Endometrium (tissue), 2 donors: Measurements from ENCODE around the gene MYL12B.

ENCODE experiments used
- FAIRE-seq: peaks from 2 replicates; lab custom pipeline; 2012; peaks lifted over from hg19 to GRCh38; lab: Jason Lieb, UNC
- donor health status: control.
- donor health status: control.

MYL12B gene

DNA sequence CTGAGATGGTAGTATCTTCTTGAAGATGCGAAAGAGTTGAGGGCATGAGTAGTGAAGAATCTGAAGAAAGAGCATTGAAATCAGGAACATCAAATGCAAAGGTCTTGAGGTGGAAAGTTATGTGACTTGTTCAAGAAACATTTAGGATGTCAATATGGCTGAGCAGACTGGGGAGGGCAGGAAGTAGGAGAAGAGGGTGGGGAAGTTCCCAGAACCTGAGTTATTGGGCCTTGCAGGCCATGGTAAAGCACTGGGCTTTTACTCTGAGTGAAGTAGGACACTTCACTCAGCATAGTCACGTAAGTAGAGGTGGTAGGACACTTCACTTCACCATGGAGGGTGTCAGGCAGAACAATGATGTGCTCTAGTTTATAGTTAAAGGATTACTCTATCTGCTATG, 26.1 kb upstream of the MYL12B start:
- FAIRE-seq, result no peak

DNA sequence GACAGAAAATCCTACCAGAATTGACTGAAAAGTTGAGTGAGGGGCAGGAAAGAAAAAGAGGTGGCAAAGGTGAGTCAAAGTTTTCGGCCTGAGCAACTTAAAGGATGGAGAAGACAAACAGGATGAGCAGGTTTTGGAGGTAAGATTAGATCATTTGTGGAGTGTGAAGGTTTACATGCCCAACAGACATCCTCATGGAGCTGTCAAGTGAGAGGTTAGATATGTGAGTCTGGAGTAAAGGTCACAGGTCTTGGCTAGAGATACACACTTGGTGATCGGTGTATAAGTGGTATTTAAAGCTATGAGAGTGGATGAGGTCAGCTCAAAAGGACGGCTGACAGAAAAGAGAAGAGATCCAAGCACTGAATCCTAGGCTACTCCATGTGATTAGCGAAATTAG, 25.5 kb upstream of the MYL12B start:
- FAIRE-seq, result no peak

DNA sequence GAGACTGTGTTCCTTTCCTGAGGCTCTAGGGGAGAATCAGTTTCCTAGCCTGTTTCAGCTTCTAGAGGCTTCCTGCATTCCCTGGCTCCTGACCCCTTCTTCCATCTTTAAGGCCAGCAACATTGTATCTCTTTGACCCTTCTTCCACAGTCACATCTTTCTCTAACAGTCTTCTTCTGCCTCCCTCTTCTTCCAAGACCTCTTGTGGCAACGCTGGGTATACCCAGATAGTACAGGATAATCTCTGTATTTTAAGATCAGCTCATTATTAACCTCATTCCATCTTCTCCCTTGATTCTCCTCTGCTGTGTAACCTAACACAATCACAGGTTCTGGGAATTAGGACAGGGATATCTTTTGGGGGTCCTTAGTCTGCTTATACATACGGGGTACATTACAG, 23.2 kb upstream of the MYL12B start:
- FAIRE-seq, result no peak

DNA sequence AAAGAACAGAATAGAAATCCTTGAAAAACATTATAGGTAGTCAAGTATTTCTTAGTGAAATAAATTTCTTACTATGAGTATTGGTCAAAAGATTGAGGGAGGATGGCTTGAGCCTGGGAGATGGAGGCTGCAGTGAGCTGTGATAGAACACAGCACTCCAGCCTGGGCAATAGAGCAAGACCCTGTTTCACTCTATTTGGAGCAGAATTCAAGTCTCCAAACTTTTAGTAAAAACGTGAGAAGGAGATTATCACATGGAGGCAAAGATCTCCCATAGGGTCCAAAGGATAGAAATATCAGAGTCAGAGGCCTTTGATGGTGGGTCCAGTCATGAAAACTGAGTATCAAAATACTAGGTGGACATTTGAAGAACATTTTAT, 16.8 kb upstream of the MYL12B start:
- no peak for FAIRE-seq

DNA sequence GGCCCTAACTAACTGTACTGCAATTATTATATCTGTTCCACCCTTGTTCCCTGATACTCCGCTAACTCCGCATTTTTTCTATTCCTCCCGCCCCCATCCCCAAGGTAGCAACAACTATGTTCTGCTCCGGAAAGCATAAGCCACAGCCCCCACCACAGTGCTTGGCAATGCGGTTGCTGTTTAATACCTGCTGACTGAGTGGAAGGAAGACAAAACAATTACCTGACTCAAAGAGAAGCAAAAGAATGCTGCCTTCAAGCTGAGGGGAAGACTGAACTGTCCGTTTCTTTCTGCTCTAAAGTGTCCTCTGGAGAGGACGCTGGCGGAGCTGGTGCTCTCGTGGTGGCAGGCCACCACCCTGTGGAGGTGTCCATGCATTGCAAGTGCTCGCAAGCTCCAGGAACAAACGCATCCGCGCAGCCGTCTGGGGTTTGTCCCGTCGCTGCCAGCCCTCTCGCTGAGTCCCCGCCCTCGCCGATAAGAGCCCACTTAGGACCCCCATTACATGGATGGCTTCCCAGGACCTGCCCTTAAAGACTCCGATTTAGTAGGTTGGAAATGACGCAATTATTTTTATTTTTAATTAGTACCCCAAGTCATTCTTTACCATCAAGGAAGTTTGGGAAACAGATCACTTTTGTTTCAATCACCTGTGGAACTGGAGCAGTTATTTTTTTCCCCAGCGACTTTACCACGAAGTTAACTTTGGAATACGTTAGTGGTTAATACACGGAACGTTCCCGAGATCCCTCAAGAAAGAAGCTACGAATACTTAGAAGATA, 15.9 kb upstream of the MYL12B start:
- no peak for FAIRE-seq

DNA sequence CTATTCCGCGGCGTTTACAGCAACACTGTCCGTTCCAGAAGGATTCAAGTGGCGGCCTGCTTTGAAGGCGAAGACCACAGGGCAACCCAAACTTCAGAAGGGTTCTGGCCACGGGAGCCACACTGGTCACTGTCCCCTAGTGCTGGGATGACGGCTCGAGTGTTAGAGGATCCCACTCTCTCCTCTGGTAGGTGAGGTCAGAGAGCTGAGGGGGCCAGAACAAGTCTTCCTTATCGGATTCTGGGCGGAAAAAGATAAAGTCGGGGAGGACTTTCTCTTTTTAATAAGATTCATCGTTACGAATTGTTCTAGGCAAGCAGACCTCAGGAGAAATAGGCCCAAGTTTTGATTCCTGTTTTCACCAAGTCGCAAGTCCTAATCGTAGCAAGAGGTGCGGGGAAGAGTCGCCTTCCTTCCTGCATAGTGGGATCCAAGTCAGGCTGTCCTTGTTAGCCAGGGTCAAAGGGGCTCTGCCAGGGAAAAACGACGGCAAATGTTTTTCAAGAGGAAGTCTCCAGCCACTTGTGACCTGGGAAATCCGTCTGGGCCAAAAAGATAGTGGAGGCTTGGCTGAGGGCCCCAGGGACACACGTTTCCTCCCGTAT, 15.2 kb upstream of the MYL12B start:
- FAIRE-seq, result no peak

DNA sequence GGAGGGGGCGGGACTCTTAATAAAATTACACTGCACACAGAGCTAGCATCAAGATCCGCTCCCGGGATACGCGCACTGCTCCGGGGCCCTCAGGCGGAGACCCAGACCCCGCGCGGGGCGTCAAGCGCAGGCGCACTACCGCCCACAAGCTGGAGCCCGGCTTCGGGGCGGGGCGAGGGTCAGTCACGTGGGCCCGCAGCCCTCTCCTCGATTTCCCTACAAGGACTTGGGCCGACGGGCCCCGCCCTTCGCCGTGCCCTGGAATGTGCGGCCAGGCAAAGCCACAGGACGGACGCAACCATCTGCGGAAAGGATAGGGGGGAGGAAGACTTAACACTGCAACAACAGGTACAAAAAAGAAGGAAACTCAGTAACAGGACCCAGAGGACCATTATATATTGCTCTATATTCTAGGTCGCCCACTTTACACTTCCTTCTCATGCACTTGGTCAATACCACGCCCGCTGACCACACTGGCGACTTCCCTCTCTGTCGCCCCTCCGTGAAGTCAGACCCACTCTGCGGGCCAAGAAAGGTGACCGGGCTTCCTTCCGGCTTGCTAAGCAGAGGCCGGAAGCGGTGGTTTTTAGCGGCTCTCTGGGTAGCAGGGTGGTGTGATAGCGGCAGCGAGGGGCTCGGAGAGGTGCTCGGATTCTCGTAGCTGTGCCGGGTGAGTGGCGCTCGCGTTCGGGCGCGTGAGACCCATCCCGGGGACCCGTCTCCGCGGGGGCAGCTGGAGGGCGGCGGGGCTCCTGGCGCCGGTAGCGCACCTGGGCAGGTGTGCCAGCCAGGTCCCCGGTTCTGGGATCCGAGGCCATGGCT, 14.5 kb upstream of the MYL12B start, which contains the start of gene MYL12A:
MYL12A (plus strand) TSS at position 562 of the 822 bp plus-strand sequence. CDS start 5,447 bp downstream, outside the sequence.
- peak; percentile 66 for FAIRE-seq

DNA sequence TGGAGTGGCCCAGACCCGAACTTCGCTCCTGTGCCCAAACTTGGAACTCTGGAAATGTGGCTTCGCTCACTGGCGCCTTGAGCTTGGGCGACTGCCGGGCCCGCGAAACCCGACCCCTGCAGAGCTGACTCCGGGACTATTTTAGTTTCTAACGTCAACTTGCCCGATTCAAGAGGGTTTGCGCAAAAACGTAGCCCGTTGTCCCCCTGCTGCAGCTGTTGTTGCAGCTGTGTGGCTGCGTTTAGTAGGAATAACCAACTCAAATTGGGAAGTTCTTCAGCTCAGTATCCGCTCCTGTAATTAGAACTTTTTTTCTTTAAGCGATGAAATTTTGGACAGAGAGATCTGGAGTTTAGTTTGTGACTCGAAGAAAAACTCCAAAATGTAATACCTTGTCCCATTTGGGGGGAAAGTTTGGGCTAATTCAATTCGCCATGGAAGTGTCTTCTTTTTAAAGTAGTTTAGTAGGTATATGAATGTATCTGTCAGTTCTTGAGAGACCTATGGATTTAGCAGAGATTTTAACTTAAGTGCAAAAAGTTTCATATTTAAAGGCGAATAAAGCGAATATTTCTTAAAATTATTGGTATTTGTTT, 13.8 kb upstream of the MYL12B start:
- no peak for FAIRE-seq

DNA sequence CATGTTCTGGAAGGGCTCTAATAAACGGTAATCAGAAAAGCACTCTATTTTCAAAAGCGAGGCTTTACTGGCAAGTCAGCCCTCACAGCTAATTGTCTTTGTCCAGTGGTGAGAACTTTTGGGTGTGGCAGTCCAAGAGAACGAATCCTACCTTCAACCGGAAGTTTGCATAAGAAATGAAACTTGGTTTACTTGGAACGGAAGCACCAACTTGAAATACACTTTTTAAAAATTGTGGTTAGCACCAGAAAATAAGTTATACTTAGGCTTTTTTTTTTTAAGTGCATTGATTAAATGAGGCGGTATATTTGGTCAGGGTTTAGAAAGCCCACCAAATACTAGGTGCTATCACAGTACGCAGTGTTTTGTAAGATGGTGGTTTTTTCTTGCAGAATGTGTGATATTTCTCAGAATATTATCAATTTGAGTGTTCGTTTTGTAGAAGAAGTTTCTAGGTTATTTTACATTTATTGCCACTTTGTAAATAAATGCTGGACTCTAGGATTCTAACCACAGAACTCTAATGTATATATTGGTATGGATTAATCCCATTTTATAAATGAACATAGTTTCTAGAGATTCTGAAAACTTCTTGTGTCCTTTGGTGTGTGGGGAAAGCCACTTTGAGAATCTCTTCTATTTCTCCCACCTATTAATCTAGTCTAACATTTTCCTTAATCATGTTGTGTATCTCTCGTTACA, 13.1 kb upstream of the MYL12B start:
- peak; percentile 48 for FAIRE-seq

DNA sequence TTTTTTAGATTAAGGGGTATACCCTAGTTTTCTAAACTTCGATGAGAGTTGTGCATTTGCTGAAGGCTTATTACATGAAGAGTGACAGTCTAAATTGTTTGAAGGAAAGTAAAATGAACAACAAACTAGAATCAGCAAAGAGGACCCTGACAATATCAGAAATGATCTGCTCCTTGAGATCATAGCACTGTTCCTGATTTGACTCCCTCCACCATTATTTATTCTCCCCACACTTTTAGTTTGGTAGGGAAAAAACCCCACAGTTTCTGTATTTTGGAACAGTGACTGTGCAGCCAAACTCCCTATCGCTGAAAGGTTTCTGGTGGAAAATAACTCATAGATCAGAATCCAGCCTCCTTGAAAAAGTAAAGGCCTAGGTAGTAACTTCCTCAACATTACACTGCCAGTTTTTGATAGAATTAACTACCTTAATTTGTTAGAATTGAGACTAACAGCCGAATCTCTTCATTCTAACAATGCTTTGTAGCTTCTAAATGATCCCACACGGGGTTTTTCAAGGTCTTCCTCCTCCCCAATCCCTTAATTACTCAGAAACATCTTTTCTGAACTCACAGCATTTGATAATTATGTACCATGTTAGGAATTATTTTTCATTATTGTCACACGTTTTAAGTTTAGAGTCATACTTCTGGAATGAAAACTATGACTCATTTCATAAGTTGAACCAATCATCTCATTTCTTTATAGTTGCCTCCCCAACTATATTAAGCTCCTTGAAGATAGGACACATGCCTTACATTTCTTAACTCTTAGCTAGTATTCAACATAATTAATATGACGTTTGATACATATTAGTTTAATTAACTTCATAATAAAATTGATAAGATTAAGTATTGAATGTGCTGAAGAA, 11.5 kb upstream of the MYL12B start:
- FAIRE-seq, result peak; percentile 53

DNA sequence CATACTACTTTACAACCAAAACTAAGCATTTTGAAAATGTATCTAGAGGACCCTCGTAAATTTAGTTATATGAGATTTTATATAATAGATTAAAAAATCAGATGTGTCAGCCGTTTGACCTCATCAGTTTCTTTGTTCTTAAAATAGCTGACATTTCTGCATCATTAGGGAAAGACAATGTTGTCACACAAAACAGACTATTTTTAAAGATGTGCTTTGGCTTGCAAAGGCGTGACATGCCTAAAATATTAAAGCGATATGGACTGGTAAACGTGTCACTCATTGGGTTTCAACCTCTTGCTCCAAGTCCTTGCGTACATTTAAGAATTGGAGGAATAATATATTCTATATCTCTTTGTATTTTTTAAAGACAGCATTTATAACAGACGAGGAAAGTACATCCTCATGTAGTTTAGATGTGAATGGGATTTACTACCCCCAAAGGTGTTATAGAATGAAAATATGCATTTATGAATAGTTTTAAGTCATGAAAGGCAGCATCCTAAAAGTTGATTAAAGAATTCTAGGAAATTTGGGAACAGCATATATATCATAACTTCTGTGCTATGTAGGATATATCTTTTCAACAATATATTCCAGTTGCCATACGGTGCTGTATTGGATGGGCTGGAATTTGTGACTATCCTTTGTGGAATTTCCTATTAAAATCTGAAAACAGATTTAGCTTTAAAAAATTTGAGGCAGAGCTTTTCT, 10.5 kb upstream of the MYL12B start:
- FAIRE-seq, result no peak

DNA sequence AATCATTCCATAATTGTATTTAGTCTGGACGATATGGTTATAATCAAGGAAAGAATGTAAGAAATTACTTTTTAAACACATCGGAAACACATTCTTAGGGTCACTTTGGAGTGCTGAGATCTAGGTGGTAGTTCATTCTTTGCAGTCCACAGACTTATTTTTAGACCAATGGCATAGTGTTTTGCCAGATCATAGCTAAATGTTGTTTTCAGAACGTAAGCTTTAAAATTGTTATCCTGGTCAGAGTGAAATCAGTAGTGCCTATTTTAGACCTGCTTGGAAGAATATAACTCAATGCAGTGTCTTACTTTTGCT, 10.0 kb upstream of the MYL12B start:
- FAIRE-seq, result no peak

DNA sequence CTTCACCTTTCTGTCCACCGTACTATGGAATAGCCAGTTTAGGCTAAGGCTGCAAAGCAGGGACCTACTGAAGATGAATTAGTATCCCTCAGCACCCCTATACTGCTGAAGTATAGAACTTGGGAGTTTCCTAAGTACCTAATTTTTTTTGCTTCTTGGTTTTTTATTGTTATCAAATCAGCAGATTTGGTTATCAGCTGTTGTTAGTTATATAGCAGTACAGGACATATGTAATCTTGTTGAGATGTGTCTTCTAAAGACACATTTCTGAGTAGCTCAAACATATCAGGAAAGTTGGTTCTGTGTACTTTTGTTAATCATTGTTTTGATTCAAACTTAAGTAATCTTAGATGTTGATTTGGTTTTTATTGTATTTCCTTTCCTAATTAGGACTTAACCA, 9.1 kb upstream of the MYL12B start:
- FAIRE-seq, result no peak

DNA sequence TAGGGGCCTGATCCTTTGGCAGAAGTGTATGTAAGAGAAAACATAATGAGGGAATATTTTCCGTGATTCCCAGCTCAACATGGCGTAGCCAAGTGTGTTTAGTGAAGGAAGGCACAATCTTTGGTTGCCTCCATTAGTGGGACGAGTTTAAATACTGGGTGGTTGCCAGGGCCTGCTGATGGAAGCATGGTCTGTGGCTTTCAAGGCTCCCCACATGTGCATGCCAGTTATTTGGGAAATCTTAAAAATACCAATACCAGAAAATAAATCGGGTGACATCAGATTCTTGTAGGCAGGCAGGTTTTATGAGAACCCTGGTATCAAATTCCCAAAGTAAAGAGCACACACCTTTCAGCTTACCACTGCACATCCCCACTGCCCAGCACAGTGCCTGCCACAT, 7.2 kb upstream of the MYL12B start:
- no peak for FAIRE-seq

DNA sequence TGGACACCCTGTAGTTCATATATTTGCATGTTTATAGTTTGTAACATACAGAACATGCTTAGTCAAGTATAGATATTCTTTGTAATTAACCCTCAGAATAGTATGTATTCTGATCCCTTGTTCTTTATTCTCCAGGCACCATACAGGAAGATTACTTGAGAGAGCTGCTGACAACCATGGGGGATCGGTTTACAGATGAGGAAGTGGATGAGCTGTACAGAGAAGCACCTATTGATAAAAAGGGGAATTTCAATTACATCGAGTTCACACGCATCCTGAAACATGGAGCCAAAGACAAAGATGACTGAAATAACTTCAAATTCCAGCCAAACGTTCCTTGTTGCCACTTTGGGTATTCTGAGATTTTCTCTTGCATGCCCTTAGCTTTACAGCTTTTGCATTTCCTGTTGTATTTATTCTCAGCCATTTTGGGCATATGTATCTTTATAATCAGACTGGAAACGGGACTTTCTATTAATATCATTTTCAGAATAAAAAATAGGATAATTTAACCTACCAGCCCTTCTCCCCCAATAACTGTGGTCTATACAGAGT, 6.2 kb upstream of the MYL12B start:
- FAIRE-seq, result no peak

DNA sequence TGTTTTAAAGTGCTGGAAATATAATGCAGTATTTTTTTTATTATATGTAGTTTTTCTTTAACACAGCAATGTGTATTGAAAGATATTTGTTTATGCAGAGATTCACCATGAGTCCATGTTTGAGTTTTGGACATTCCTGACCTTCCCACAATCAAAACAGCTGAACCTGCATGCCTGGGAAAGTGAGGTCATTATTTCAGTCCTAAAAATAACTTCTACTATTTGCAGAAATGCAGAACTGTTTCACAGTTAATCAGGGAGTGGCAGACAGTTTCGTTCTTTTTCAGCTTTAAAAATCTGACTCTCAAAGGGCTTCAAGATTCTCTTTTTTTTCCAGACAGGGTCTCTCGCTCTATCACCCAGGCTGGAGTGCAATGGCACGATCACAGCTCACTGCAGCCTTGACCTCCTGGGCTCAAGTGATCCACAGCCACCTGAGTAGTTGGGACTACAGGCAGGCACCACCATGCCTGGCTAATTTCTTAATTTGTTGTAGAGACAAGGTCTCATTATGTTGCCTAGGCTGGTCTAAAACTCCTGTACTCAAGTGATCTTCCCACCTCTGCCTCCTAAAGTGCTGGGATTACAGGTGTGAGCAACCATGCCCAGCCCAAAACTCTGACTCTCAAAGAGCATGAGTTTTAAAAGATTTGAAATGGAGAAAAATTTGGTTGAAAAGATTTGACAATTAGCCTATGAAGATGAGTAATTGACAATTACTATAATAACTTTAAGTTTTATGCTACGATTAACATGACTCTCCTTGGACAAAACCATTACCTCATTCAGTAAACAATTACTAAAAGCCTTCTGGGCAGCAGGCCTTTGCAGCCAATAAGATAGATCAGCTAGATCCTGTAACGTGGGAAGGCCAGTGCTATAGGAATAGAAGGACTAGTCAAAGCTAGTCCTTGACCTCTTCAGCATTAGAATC, 5.0 kb upstream of the MYL12B start:
- peak; percentile 21 for FAIRE-seq

DNA sequence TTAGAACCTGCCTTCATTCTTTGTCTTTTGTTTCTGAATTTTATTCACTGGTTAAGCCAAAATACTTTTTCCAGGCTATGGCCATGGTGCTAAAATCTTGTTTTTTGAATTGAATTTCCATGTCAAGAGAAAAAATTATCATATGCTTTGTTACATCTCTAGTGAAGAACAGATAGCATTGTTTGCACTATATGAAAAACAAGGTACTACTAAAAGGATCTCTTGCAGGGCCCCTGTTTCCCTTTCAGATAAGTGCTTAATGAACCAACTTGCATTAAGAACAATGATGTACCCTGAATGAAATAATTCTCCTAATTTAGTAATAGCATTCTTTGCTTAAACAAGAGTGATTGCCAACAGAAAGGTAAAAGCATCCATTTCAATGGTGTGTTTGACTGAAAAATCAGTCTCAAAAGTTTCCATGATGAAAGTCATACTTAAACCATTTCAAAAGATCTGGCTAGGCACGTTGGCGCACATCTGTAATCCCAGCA, 4.3 kb upstream of the MYL12B start:
- FAIRE-seq, result no peak

DNA sequence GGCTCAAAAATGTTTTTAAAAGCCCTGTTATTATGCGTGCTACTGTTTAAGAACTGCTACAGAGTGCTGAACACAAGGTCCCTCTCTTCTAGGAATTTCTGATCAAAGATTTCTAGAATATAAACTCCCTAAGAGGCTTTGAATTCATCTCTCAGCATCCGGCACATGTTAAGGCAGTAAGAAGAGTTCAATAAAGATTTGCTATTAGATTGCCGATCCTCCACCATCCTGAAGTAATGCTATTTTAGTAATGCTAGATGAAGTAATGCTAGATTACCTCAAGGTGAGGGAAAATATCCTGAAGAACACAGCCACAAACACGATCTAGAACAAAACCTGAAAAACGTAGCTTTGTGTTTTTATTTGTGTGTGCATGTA, 949 bp upstream of the MYL12B start:
- no peak for FAIRE-seq
